Measurements from ENCODE around the gene GRK3.
"Not testable (repeated sequence)": the region's sequence is repeated elsewhere in the genome, so short reads cannot be mapped to it uniquely, and the experiment has no call there.

The GRK3 gene

DNA sequence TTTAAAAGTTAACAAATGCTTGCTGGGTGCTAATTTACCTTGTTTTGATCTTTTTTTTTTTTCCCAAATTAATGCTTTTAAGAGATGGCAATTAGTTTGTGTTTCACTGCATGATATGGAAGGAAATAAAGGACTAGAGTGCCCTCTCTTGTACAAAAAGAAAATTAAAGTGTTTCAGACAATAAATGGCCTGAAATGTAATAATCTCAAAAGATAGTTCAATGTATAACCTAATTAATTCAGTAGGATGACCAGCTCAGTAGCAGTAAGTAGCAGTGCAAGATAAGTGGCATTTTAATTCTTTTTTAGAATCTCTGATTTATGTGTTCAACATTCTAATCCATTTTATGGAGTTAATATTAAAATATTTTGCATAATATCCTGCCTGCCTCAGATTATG lies 137.6 kb downstream of the GRK3 start:
- Mint-ChIP-seq H3K4me1 (peaks cover 61% of the 10 kb centered on the region), H3K36me3 (peaks cover 65% of the 10 kb centered on the region), H3K27ac (peak overlapping the region; percentile 84), H3K9me3 (no peaks in the 10 kb centered on the region), H3K27me3 (no peaks in the 10 kb centered on the region), H3K4me3 (peak overlapping the region; percentile 69)
- CTCF ChIA-PET = interaction anchor here (0.6 to 3.3 kb wide), 11 partner anchors 12 to 450 kb away, joined by 3 to 33 read pairs (median 3); no protein-coding TSS in a partner anchor
- no peak for DNase-seq

GRCh38 chr22:25702571-25703167 lies 138.2 kb downstream of the GRK3 start:
- peak overlapping the region; percentile 91 for H3K27ac Mint-ChIP-seq
- DNase-seq = peak; percentile 66
- H3K4me3 Mint-ChIP-seq = peak overlapping the region; percentile 69
- H3K4me1 Mint-ChIP-seq = peaks cover 67% of the 10 kb centered on the region
- CTCF ChIA-PET = interaction anchor here (0.5 to 3.3 kb wide), 12 partner anchors 12 to 985 kb away, joined by 3 to 33 read pairs (median 3); no protein-coding TSS in a partner anchor
- peaks cover 65% of the 10 kb centered on the region for H3K36me3 Mint-ChIP-seq
- no peaks in the 10 kb centered on the region for H3K9me3 Mint-ChIP-seq
- no peaks in the 10 kb centered on the region for H3K27me3 Mint-ChIP-seq

DNA sequence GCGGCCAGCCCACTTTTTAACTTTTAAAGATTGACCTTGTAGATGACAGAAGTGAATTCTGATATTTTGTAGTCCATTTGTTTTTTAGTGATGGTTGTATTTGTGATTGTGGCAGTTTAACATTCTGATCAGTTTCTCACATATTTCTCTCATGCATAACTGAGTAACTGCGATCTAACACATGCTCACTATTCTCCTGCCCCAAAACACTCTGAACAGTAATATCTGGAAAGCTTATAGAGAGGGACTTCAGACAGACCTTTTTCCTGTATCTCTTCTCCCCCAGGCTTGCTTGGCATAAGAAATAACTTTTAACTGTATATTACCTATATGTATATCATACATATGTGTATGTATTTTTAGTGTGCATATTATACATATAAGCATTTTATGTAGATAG lies 140.2 kb downstream of the GRK3 start:
- peaks cover 63% of the 10 kb centered on the region for H3K36me3 Mint-ChIP-seq
- peaks cover 80% of the 10 kb centered on the region for H3K4me1 Mint-ChIP-seq
- CTCF ChIA-PET = interaction anchor here (1.2 to 3.3 kb wide), 2 partner anchors 46 to 68 kb away, joined by 3 to 15 read pairs; no protein-coding TSS in a partner anchor
- H3K27ac Mint-ChIP-seq = no peak overlapping the region
- H3K9me3 Mint-ChIP-seq = no peaks in the 10 kb centered on the region
- no peak for DNase-seq
- no peak overlapping the region for H3K4me3 Mint-ChIP-seq
- no peaks in the 10 kb centered on the region for H3K27me3 Mint-ChIP-seq

GRCh38 chr22:25706197-25706596 lies 141.7 kb downstream of the GRK3 start:
- H3K36me3 Mint-ChIP-seq = peaks cover 63% of the 10 kb centered on the region
- no peak overlapping the region for H3K4me3 Mint-ChIP-seq
- no peak overlapping the region for H3K27ac Mint-ChIP-seq
- no peaks in the 10 kb centered on the region for H3K27me3 Mint-ChIP-seq
- no peak for DNase-seq
- no peaks in the 10 kb centered on the region for H3K9me3 Mint-ChIP-seq
- CTCF ChIA-PET = interaction anchor here (0.6 to 3.3 kb wide), 3 partner anchors 66 to 244 kb away, joined by 3 to 15 read pairs (median 3); no protein-coding TSS in a partner anchor
- peaks cover 88% of the 10 kb centered on the region for H3K4me1 Mint-ChIP-seq

DNA sequence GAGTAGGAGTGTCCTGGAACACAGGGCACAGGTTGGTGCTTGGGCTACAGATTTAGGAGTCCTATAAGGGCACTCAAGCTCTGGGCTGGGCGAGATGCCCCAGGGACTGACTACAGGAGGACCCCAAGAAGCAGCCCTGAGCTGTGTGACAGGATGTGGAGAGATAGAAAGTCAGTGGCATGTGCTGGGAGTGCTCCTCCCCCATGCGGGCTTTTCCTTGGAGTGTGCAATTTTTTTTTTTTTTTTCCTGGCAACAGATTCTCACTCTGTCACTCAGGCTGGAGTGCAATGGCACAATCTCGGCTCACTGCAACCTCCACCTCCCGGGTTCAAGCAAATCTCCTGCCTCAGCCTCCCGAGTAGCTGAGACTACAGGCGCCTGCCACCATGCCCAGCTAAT lies 144.0 kb downstream of the GRK3 start:
- H3K27me3 Mint-ChIP-seq, CTCF ChIA-PET: not testable (repeated sequence)
- H3K27ac Mint-ChIP-seq = peak overlapping the region; percentile 73

GRCh38 chr22:25709758-25710157 lies 145.3 kb downstream of the GRK3 start:
- H3K27ac Mint-ChIP-seq = peak overlapping the region; percentile 86
- H3K27me3 Mint-ChIP-seq = no peaks in the 10 kb centered on the region
- CTCF ChIA-PET = interaction anchor here (0.6 to 1.8 kb wide), 9 partner anchors 9 to 281 kb away, joined by 3 to 10 read pairs (median 4); no protein-coding TSS in a partner anchor
- H3K4me1 Mint-ChIP-seq = peaks cover 67% of the 10 kb centered on the region
- peak; percentile 72 for DNase-seq
- H3K4me3 Mint-ChIP-seq = no peak overlapping the region
- H3K9me3 Mint-ChIP-seq = no peaks in the 10 kb centered on the region
- peaks cover 69% of the 10 kb centered on the region for H3K36me3 Mint-ChIP-seq

More for the DNA sequence above, 144.0 kb downstream of the GRK3 start:
- H3K4me1 Mint-ChIP-seq = peaks cover 80% of the 10 kb centered on the region
- peaks cover 71% of the 10 kb centered on the region for H3K36me3 Mint-ChIP-seq
- not testable (repeated sequence) for DNase-seq, H3K4me3 Mint-ChIP-seq, H3K9me3 Mint-ChIP-seq

GRCh38 chr22:25710501-25710900 lies 146.0 kb downstream of the GRK3 start:
- H3K27me3 Mint-ChIP-seq = no peaks in the 10 kb centered on the region
- H3K9me3 Mint-ChIP-seq = no peaks in the 10 kb centered on the region
- peak overlapping the region; percentile 49 for H3K27ac Mint-ChIP-seq
- no peak overlapping the region for H3K4me3 Mint-ChIP-seq
- H3K4me1 Mint-ChIP-seq = peaks cover 61% of the 10 kb centered on the region
- CTCF ChIA-PET = interaction anchor here (0.8 to 1.8 kb wide), 6 partner anchors 10 to 159 kb away, joined by 3 to 10 read pairs (median 4); no protein-coding TSS in a partner anchor
- peaks cover 67% of the 10 kb centered on the region for H3K36me3 Mint-ChIP-seq
- DNase-seq = no peak

DNA sequence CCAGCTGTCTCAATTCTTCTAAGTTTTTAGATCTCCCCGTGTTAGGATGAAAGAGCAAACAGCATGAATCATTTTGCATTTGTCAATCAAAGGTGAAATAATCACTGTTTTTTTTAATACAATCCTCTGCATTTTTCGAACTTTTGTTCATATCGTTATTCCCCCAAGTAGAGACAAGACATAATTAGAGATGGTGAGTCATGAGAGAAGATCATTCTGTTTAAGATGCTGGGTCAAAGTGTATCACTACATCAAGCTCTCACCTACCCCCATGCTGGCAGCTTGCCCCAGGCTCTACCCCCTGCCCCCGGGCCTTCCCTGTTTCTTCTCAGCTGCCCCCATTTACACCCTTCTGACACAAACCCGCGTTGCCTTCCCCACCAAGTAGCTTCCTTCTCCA lies 147.0 kb downstream of the GRK3 start:
- H3K9me3 Mint-ChIP-seq = no peaks in the 10 kb centered on the region
- H3K36me3 Mint-ChIP-seq = peaks cover 68% of the 10 kb centered on the region

GRCh38 chr22:25712661-25713400 lies 148.4 kb downstream of the GRK3 start:
- H3K9me3 Mint-ChIP-seq = no peaks in the 10 kb centered on the region
- H3K27me3 Mint-ChIP-seq = no peaks in the 10 kb centered on the region
- H3K4me3 Mint-ChIP-seq = no peak overlapping the region
- peaks cover 52% of the 10 kb centered on the region for H3K4me1 Mint-ChIP-seq
- peaks cover 63% of the 10 kb centered on the region for H3K36me3 Mint-ChIP-seq
- CTCF ChIA-PET = interaction anchor here (1.5 kb wide), 1 partner anchor 60 kb away, joined by 6 read pairs; no protein-coding TSS in a partner anchor
- no peak overlapping the region for H3K27ac Mint-ChIP-seq
- no peak for DNase-seq

More for the DNA sequence above, 147.0 kb downstream of the GRK3 start:
- no peaks in the 10 kb centered on the region for H3K27me3 Mint-ChIP-seq
- CTCF ChIA-PET = interaction anchor here (1.3 to 1.8 kb wide), 2 partner anchors 18 to 36 kb away, joined by 3 to 6 read pairs; no protein-coding TSS in a partner anchor
- H3K4me1 Mint-ChIP-seq = peaks cover 57% of the 10 kb centered on the region
- no peak for DNase-seq
- H3K27ac Mint-ChIP-seq = no peak overlapping the region
- H3K4me3 Mint-ChIP-seq = no peak overlapping the region

DNA sequence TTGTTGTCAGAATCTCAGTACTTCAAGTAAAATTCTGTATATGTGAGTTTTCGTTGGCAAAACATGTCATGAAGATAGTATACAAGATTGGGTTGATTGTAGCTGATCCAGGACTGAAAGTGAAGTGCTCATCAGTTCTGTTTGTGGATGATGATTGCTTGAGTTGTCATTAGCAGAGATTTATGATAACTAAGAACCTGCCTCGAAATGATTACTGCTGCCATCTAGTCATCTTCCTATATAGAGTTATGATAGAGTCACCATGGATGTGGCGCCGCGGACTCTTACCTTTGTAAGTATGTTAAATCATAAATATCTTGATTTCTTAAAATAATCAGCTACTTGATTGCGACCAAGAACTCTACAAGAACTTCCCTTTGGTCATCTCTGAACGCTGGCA lies 149.6 kb downstream of the GRK3 start:
- CTCF ChIA-PET = interaction anchor here (1.1 to 1.3 kb wide), 2 partner anchors 11 to 170 kb away, joined by 3 read pairs; no protein-coding TSS in a partner anchor
- Mint-ChIP-seq H3K4me3 (no peak overlapping the region), H3K9me3 (no peaks in the 10 kb centered on the region), H3K27ac (no peak overlapping the region), H3K36me3 (peaks cover 68% of the 10 kb centered on the region), H3K4me1 (peaks cover 51% of the 10 kb centered on the region), H3K27me3 (no peaks in the 10 kb centered on the region)
- no peak for DNase-seq

DNA sequence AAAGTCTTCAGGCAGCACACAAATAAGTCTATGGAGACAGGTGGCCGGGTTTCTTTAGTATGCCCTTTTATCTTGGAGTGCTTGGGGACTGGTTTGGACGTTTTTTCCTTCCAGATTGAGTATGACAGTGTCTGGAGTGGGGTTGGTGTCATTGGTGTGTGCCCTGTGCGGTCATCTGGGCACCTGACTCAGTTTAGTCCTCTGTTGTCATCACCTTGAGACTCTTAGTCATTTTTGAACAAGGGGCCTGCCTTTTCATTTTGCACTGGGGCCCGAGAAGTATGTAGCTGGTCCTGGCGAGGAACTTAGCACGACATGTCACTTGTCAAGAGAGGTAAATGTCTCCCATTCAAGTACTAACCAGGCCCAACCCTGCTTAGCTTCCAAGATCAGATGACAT lies 150.3 kb downstream of the GRK3 start:
- H3K4me1 Mint-ChIP-seq = peaks cover 44% of the 10 kb centered on the region
- CTCF ChIA-PET = interaction anchor here (1.1 to 1.3 kb wide), 2 partner anchors 12 to 171 kb away, joined by 3 read pairs; no protein-coding TSS in a partner anchor
- no peak overlapping the region for H3K27ac Mint-ChIP-seq
- no peak overlapping the region for H3K4me3 Mint-ChIP-seq
- H3K36me3 Mint-ChIP-seq = peaks cover 67% of the 10 kb centered on the region
- no peak for DNase-seq
- H3K27me3 Mint-ChIP-seq = no peaks in the 10 kb centered on the region
- no peaks in the 10 kb centered on the region for H3K9me3 Mint-ChIP-seq

DNA sequence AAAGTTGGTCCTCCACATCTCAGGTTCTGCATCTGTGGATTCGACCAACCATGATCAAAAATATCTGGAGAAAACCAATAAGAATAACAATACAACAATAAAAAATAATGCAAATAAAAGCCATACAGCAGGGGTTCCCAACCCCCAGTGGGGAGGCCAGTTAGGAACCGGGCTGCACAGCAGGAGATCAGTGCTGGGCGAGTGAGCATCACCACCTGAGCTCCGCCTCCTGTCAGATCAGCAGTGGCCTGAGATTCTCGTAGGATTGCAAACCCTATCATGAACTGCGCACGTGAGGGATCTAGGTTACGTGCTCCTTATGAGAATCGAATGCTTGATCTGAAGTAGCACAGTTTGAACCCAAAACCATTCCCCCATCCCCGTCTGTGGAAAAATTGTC lies 152.2 kb downstream of the GRK3 start:
- no peaks in the 10 kb centered on the region for H3K9me3 Mint-ChIP-seq
- DNase-seq = no peak
- H3K36me3 Mint-ChIP-seq = peaks cover 64% of the 10 kb centered on the region
- CTCF ChIA-PET = no interaction called here
- H3K27me3 Mint-ChIP-seq = no peaks in the 10 kb centered on the region
- peaks cover 25% of the 10 kb centered on the region for H3K4me1 Mint-ChIP-seq
- no peak overlapping the region for H3K27ac Mint-ChIP-seq
- no peak overlapping the region for H3K4me3 Mint-ChIP-seq

GRCh38 chr22:25718135-25718840 lies 153.8 kb downstream of the GRK3 start:
- Mint-ChIP-seq H3K4me1 (peaks cover 18% of the 10 kb centered on the region), H3K27ac (no peak overlapping the region), H3K27me3 (no peaks in the 10 kb centered on the region), H3K36me3 (peaks cover 63% of the 10 kb centered on the region), H3K9me3 (no peaks in the 10 kb centered on the region), H3K4me3 (no peak overlapping the region)
- CTCF ChIA-PET = no interaction called here
- DNase-seq = no peak

DNA sequence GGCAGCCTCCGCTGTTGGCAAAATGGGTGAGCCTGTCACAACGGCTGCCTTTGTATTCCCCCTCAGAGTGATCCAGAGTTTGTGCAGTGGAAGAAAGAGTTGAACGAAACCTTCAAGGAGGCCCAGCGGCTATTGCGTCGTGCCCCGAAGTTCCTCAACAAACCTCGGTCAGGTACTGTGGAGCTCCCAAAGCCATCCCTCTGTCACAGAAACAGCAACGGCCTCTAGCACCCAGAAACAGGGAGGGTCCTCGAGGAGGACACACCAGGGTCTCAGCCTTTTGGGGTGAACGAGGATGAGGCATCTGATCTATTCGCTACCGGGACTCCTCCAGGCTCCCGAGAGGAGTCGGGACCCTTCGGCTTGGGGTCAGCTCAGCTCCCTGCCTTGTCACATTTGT lies 157.7 kb downstream of the GRK3 start:
- Mint-ChIP-seq H3K9me3 (no peaks in the 10 kb centered on the region), H3K27me3 (no peaks in the 10 kb centered on the region), H3K4me3 (no peak overlapping the region), H3K36me3 (peaks cover 55% of the 10 kb centered on the region), H3K27ac (peak overlapping the region; percentile 7), H3K4me1 (peaks cover 22% of the 10 kb centered on the region)
- CTCF ChIA-PET = no interaction called here
- no peak for DNase-seq
